Measurements from ENCODE around the gene MIER2.

The MIER2 gene

GRCh38 chr19:306151-306900 lies 38.3 kb downstream of the MIER2 start:
- no peak for DNase-seq

DNA sequence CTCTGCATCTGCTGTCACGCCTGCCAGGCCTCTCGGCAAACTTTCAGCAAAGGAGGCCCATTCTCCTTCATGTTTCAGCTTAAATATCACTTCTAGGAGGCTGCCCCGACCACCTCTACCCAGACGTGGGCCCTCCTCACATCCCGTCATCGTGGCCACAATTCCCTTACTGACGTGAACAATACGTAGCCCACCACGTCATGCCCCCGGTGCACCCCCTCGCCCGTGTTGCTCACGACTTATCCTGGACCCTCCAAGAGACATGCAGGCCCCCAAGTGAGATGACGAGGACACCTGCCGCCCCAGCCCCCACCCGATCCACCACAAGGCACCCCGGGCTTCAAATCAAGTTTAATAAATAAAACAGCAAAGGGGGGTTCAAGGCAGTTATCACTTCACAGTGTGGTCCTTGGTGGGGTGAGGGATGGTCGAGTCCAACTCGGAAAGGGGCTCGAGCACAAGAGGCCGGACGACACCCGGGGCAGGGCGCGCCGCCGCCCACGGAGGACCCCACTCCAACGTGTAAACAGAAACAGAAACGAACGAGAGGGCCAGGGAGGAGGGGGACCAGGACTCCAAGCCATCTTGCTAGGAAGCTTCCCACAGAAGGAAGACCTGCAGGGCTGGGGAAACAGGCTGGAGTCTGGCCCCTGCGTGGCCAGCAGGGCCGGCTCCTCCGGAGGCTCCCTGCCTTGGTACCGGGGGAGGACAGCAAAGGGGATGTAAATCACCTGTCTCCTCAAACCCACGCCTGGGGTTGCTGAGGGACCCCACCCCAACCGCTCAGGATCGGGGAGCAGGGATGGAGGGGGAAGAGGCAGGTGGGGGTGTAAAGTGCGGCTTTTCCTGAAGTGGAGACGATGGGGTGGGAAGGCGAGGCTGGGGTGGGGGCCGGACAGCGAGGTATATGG lies 39.1 kb downstream of the MIER2 start:
- no peak for DNase-seq

GRCh38 chr19:296476-297225 lies 47.9 kb downstream of the MIER2 start:
- DNase-seq, result no peak

GRCh38 chr19:295687-296370 lies 48.8 kb downstream of the MIER2 start:
- no peak for DNase-seq

GRCh38 chr19:294946-295686 lies 49.5 kb downstream of the MIER2 start:
- DNase-seq, result peak; percentile 52

GRCh38 chr19:294341-294945 lies 50.2 kb downstream of the MIER2 start:
- DNase-seq, result no peak

- no peak for DNase-seq
These were observed 51.0 kb downstream of the MIER2 start for GRCh38 chr19:293436-294110.

DNA sequence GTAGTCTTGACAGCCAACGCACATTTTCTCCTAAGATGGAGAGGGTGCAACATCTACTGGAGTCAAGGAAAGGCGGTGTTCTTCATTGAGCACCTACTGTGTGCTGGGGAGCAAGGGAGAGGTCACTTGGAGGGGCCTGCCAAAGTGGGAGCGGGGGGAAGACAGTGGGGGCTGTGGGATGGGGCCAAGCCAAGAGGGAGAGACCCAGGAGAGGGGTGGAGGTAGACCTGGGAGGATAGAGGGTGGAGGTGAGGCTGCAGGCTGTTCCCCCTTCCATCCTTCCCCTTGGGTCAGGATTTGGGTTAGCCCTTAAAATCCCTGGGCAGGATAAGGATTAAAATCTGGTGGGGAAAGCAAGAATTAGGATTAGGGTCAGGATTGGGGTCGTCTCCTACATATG lies 51.6 kb downstream of the MIER2 start:
- no peak for DNase-seq

GRCh38 chr19:292281-292884 lies 52.2 kb downstream of the MIER2 start:
- no peak for DNase-seq

DNA sequence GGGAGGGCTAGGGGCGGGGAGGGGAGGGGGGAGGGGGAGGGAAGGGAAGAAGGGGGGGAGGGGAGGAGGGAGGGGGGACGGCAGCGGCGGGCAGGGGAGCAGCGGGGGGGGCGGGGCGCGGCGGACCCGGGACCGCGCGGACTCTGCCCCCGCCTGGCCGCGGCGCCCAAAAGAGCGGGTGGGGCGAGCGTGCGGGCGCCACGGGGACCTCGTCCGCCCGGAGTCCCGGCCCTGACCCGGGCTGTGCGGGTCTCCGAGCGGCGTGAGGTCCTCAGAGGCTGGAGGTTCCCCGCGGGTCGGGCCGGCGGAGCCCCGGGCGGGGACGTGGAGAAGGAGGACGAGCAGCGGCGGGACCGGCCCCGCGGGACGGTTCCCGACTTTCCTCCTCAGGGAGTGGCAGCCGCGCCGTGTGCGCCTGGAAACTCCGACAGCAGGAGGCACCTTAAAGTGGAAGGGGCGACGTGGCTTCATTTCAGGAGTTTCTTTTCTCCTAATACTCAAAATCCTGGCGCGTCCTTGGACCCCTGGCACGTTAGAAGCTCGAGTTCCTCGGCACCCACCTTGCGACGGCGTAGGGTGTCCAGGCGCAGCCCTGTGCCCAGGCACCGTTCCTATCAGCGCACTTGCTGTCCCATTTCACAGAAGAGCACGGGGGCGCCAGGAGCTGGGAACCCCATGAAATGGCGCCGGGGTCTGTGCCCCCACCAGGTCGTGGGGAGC lies 52.9 kb downstream of the MIER2 start:
- DNase-seq, result no peak

GRCh38 chr19:291006-291521 lies 53.5 kb downstream of the MIER2 start, which contains the start of gene PLPP2:
Gene PLPP2 (minus strand): TSS chr19:291403. CDS start chr19:291336, 67 bp downstream.
- DNase-seq, result peak; percentile 69

DNA sequence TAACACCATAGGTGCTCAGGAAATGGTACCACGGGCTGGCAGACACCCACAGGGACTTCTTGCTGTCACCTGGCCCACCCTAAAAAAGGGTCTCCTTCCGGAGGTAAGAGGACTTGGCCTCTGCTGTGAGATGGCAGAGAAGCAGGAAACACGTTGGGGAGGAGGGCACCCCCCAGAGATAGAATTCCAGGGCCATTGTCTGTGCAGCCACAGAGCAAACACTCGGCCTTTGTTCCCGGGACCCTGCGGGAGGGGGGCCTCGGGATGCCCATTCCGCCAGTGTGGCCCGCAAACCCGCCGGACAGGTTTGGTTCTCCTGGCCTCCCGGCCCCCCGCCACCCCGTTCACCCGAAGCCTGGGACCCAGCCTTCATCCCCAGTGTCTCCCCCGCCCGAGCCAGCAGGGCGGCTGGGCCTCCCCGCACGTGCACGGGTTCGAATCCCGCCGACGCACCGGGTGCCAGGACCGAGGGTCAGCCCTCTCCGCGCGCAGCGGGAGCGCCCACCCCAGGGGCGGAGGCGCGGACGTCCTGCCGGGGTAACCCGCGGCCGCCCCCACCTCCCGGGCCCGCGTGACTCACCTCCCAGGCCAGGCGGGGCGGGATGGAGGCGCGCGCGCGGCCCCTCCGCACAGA lies 54.1 kb downstream of the MIER2 start:
- no peak for DNase-seq

GRCh38 chr19:289651-290371 lies 54.8 kb downstream of the MIER2 start:
- peak; percentile 51 for DNase-seq

DNA sequence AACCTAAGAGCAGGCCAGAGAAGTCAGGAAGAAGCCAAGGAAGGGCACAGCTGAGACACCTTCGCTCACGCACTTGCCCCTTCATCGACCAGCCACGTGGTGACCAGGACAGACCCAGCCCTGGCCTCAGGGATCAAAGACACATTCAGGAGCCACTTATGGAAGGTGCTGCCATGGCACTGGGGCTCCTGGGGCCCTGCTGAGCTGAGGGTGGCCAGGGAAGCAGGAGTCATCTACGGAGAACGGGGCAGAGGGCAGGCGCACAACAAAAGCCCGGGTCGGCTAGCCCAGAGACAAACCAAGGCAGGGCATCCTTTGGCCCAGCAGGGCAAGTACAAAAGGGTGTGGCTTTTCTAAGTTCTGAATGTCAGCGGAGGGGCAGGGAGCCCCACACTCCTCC lies 55.7 kb downstream of the MIER2 start:
- no peak for DNase-seq

DNA sequence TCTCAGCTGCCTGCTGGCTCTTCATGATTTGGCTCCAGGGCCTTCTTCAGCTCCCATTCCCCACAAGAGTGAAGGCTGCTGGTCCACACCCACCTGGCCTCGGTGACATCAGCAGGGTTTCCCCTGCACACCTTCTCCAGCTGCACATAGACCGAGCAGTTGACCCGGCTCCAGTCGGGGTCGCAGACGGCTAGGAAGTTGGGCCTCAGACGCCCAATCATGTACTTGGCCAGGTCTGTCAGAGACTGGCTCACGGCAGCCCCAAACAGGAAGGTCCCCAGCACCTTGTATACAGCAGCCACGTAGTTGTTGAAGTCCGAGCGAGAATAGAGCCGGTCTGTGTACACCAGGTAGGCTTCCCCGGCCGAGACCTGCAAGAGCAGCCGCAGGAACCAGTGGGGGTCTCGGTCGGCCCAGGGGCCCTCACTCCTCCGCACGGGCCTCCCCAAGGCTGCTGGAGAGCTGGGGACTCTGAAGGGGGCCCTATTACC lies 57.2 kb downstream of the MIER2 start:
- no peak for DNase-seq

DNA sequence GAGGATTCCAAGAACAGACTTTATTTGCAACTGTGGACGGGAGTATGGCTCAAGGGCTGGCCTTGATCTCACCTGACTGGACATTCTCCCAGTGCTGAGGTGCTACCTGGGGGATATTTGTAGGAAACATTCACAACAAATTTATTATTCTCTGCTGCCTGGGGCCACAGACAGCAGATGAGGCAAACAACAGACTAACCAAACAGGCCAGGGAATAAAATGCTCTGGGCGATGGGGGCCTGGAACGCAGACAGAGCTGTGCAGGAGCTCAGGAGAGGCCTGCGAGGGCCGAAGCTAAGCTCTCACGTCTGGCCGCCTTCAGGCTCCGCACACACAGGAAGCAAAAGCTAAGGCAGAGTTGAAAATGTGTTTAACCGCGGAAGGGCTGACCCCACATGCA lies 61.2 kb downstream of the MIER2 start:
- no peak for DNase-seq

GRCh38 chr19:282501-282900 lies 62.1 kb downstream of the MIER2 start:
- peak; percentile 29 for DNase-seq

DNA sequence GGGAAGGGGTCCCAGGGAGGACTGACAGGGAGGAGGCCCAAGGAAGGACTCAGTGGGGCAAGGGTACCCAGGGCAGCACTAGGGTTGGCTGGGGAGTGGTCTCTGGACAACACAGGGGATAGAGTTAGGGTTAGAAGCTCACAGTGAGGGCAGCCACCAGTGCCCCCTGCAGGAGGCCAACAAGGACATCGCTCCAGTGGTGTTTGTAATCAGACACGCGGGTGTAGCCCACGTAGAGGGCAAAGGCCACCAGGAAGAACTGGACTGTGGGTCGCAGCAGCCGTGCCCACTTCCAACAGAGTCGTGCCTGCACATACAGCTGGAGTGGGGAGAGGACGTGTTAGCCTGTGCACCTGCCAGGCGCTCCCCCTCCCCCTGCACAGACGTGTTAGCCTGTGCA lies 62.6 kb downstream of the MIER2 start:
- no peak for DNase-seq
